Upper lobe of left lung (tissue), 4 donors: ENCODE results near the gene SH3BGRL2.

Experiments
- POLR2A ChIP-seq, 4 donors: fragments of 450-650 bp; IDR thresholded peaks; one replicate each; pipeline ENCODE4 v1.5.1; 2016 to 2017; ENCODE audit warnings: antibody characterized with exemption in 4 of 4, mild to moderate bottlenecking in 2 of 4
- TF ChIP-seq, protein P1 (sequence below), 6 experiments: fragments of 450-650 bp in 4 of 6; fragments of 200-600 bp in 2 of 6; sonication (generic) in 2 of 6; IDR thresholded peaks; one replicate each; pipeline ENCODE4 v1.5.1; 2016 to 2019; ENCODE audit warnings: antibody characterized with exemption in 6 of 6

DNA sequence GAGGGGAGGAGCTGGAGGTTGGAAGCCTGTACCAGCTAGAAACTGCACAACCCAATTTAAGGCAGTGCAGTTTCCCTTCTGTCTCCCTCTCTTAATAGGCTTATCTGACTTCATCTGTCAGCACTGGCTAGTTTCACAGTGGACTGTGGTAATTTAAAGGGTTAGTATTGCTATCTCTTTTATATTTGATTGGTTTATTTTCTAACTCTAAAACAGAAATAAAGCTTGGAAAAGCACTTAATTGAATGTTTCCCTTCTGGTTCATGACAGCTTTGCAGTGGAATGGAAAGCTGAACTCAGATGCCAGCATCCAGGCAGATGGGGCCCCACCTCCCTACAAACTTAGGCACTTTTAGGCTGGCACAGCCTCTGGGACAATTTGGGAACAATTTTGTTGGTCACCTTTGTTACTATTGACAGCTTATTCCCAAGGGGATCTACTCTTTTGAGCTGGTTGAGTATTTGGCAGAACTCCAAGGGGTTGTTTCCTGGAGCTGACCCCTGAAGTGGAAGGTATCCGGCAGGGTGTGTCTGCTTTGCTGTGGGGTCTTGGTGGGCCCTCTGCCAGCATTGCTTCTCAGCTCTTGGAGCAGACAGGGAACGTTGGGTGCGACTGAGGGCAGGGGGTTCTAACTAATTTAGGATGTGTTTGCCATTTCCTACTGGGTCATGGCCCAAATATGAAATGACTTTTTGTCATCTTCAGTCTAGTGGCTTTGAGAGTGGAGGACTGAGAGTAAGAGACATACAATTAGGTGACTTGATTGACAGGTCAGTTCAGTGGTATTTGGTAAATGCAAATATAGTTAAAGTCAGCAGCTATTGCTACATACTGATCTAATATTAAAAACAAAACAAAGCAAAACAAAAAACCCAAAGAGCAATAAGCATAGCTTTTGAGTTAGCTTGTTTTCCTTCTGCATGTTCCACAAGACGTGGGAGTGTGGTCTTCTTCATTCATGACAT, 9.3 kb downstream of the SH3BGRL2 start:
- TF ChIP-seq, protein P1, sequence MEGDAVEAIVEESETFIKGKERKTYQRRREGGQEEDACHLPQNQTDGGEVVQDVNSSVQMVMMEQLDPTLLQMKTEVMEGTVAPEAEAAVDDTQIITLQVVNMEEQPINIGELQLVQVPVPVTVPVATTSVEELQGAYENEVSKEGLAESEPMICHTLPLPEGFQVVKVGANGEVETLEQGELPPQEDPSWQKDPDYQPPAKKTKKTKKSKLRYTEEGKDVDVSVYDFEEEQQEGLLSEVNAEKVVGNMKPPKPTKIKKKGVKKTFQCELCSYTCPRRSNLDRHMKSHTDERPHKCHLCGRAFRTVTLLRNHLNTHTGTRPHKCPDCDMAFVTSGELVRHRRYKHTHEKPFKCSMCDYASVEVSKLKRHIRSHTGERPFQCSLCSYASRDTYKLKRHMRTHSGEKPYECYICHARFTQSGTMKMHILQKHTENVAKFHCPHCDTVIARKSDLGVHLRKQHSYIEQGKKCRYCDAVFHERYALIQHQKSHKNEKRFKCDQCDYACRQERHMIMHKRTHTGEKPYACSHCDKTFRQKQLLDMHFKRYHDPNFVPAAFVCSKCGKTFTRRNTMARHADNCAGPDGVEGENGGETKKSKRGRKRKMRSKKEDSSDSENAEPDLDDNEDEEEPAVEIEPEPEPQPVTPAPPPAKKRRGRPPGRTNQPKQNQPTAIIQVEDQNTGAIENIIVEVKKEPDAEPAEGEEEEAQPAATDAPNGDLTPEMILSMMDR (IDR thresholded peaks at IDR 0.05) = no peak
- no peak for TF ChIP-seq POLR2A (IDR thresholded peaks at IDR 0.05)
